ENCODE measurements around the gene ZNF775. TPM values are rescaled to one million over a fixed set of nuclear protein-coding genes. Genes with fewer than 3 reads are reported as not detected.

The ZNF775 gene
- polyA plus RNA-seq, 1 donor (not counting 4 experiments of a cell fraction or from before 2014, with no cell fraction given): 1.0 TPM

DNA sequence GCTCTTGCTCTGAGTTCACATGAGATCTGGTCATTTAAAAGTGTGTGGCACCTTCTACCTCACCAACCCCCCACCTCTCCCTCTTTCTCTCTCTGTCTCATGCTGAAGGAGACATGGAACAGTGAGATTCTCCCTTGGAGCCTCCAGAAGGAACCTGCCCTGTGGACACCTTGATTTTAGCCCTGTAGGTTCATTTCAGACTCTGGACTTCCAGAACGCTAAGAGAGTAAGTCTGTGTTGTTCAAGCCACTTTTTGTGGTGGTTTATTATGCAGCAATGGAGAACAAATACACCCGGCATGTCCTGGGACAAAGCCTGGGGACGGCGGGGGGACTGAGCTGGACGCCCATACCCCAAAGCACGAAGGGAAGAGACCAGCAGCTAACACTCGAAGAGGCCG lies 50.6 kb downstream of the ZNF775 start:
- H3K4me2 ChIP-seq (ENCODE audit: control insufficient read depth, extremely low read depth, insufficient read depth, low read depth, low read length): no peak overlapping the region
- no peak for TF ChIP-seq EZH2 (IDR thresholded peaks at IDR 0.05; ENCODE audit: low read length)
- TF ChIP-seq, protein P1, sequence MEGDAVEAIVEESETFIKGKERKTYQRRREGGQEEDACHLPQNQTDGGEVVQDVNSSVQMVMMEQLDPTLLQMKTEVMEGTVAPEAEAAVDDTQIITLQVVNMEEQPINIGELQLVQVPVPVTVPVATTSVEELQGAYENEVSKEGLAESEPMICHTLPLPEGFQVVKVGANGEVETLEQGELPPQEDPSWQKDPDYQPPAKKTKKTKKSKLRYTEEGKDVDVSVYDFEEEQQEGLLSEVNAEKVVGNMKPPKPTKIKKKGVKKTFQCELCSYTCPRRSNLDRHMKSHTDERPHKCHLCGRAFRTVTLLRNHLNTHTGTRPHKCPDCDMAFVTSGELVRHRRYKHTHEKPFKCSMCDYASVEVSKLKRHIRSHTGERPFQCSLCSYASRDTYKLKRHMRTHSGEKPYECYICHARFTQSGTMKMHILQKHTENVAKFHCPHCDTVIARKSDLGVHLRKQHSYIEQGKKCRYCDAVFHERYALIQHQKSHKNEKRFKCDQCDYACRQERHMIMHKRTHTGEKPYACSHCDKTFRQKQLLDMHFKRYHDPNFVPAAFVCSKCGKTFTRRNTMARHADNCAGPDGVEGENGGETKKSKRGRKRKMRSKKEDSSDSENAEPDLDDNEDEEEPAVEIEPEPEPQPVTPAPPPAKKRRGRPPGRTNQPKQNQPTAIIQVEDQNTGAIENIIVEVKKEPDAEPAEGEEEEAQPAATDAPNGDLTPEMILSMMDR (optimal IDR thresholded peaks at IDR 0.05 in 1 of 3, IDR thresholded peaks at IDR 0.05 in 1 of 3, conservative IDR thresholded peaks at IDR 0.05 in 1 of 3; ENCODE audit: extremely low read depth in 1 of 3, insufficient read depth in 2 of 3, low read length in 3 of 3): no peak
- no peak overlapping the region for H3K27ac ChIP-seq (ENCODE audit: control insufficient read depth, insufficient read depth, low read length)
- dilution Hi-C loops (cut with MboI; ENCODE audit: extremely low pct_ligation_motif_present, low sequenced_read_pairs): no loop called here
- peaks cover 3% of the 10 kb centered on the region for H3K4me1 ChIP-seq (ENCODE audit: control insufficient read depth, extremely low read depth, insufficient read depth, low read length)
- no peak overlapping the region for H2AFZ ChIP-seq (ENCODE audit: control insufficient read depth, low read length)
- H3K9me3 ChIP-seq (ENCODE audit: control insufficient read depth, low read depth, low read length): no peaks in the 10 kb centered on the region
- H3K9me1 ChIP-seq (ENCODE audit: control insufficient read depth, extremely low read depth, insufficient read depth, low read length): no peaks in the 10 kb centered on the region
- no peaks in the 10 kb centered on the region for H4K20me1 ChIP-seq (ENCODE audit: control insufficient read depth, extremely low read depth, insufficient read depth, low read length)
- no peak overlapping the region for H3K9ac ChIP-seq (ENCODE audit: control insufficient read depth, extremely low read depth, insufficient read depth, low read length)
- H3K36me3 ChIP-seq (ENCODE audit: control insufficient read depth in 2 of 2, extremely low read depth in 1 of 2, insufficient read depth in 2 of 2, low read length in 2 of 2): no peaks in the 10 kb centered on the region
- no peaks in the 10 kb centered on the region for H3K27me3 ChIP-seq (ENCODE audit: control insufficient read depth, extremely low read depth, insufficient read depth, low read length)
- DNase-seq (ENCODE audit: low read depth, low spot score) (no peak), FAIRE-seq (no peak)
- H3K79me2 ChIP-seq (ENCODE audit: control insufficient read depth, insufficient read depth, low read length): no peaks in the 10 kb centered on the region
- no peak overlapping the region for H3K4me3 ChIP-seq (ENCODE audit: control insufficient read depth in 2 of 3, extremely low read depth in 1 of 3, insufficient read depth in 2 of 3, low read depth in 1 of 3, low read length in 3 of 3)

DNA sequence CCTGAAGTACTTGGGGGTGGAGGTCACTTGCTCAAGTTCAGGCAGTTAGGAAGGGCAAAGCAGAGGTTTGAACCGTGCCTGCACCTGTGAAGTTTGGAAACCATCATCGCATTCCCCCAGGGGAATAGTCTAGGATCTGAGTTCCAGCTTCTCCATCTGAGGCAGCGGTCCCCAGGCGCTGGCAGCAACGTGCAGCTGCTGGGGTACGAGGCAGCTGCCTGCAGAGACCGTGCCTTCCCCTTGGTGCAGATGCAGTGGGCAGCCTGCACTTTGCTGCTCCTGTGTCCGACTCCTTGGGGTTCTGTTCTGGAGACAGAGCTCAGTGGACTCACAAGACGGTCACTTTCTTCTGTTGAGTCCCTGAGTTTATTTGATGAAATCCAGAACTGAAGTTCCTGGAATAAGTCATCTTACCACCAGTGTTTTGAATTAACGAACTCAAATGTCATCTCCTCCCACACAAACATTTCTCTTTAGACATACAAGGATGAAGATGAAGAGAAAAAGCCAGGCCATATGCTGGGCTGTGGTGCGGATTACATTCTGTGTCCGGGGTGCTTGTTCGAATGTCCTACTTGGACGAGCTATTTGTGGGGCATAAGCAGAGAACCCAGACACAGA lies 51.4 kb downstream of the ZNF775 start:
- no peak for TF ChIP-seq EZH2 (IDR thresholded peaks at IDR 0.05; ENCODE audit: low read length)
- TF ChIP-seq, protein P1 (optimal IDR thresholded peaks at IDR 0.05 in 1 of 3, IDR thresholded peaks at IDR 0.05 in 1 of 3, conservative IDR thresholded peaks at IDR 0.05 in 1 of 3; ENCODE audit: extremely low read depth in 1 of 3, insufficient read depth in 2 of 3, low read length in 3 of 3): no peak
- Histone ChIP-seq H3K27me3 (ENCODE audit: control insufficient read depth, extremely low read depth, insufficient read depth, low read length) (no peaks in the 10 kb centered on the region), H3K79me2 (ENCODE audit: control insufficient read depth, insufficient read depth, low read length) (no peaks in the 10 kb centered on the region), H3K4me2 (ENCODE audit: control insufficient read depth, extremely low read depth, insufficient read depth, low read depth, low read length) (no peak overlapping the region), H3K36me3 (ENCODE audit: control insufficient read depth in 2 of 2, extremely low read depth in 1 of 2, insufficient read depth in 2 of 2, low read length in 2 of 2) (no peaks in the 10 kb centered on the region), H3K4me3 (ENCODE audit: control insufficient read depth in 2 of 3, extremely low read depth in 1 of 3, insufficient read depth in 2 of 3, low read depth in 1 of 3, low read length in 3 of 3) (no peak overlapping the region), H4K20me1 (ENCODE audit: control insufficient read depth, extremely low read depth, insufficient read depth, low read length) (no peaks in the 10 kb centered on the region), H3K9ac (ENCODE audit: control insufficient read depth, extremely low read depth, insufficient read depth, low read length) (no peak overlapping the region), H3K9me1 (ENCODE audit: control insufficient read depth, extremely low read depth, insufficient read depth, low read length) (no peaks in the 10 kb centered on the region), H3K27ac (ENCODE audit: control insufficient read depth, insufficient read depth, low read length) (no peak overlapping the region), H3K4me1 (ENCODE audit: control insufficient read depth, extremely low read depth, insufficient read depth, low read length) (peaks cover 3% of the 10 kb centered on the region), H3K9me3 (ENCODE audit: control insufficient read depth, low read depth, low read length) (no peaks in the 10 kb centered on the region), H2AFZ (ENCODE audit: control insufficient read depth, low read length) (no peak overlapping the region)
- DNase-seq (ENCODE audit: low read depth, low spot score): no peak
- dilution Hi-C loops (cut with MboI; ENCODE audit: extremely low pct_ligation_motif_present, low sequenced_read_pairs): no loop called here
- no peak for FAIRE-seq

All from keratinocyte (primary cell).